ENCODE results near the gene ATP2C1.

ATP2C1 gene

GRCh38 chr3:130895690-130896488, 2.0 kb downstream of the ATP2C1 start:
- DNase-seq: peak; percentile 70

DNA sequence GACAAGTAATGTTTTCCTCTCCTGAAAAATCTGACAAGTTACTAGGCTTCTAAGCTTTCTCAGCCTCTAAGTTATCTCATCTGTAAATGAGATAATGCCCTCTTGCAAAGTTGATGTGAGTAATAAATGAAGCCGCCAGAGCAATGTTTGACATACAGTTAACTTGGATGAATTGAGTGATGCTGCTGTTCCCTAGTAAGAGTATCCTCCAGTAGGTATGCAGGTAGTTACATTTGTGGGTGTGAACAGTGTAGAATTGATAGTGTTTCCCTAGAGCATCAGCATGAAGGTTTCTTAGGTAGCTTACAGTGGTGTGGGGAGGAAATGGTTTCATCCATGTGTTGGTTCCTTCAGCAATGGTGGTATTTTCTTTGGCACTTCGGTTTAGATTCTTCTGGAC, 3.4 kb downstream of the ATP2C1 start:
- no peak for DNase-seq

- DNase-seq: no peak
Measured at GRCh38 chr3:130900959-130901358, 7.1 kb downstream of the ATP2C1 start.

DNA sequence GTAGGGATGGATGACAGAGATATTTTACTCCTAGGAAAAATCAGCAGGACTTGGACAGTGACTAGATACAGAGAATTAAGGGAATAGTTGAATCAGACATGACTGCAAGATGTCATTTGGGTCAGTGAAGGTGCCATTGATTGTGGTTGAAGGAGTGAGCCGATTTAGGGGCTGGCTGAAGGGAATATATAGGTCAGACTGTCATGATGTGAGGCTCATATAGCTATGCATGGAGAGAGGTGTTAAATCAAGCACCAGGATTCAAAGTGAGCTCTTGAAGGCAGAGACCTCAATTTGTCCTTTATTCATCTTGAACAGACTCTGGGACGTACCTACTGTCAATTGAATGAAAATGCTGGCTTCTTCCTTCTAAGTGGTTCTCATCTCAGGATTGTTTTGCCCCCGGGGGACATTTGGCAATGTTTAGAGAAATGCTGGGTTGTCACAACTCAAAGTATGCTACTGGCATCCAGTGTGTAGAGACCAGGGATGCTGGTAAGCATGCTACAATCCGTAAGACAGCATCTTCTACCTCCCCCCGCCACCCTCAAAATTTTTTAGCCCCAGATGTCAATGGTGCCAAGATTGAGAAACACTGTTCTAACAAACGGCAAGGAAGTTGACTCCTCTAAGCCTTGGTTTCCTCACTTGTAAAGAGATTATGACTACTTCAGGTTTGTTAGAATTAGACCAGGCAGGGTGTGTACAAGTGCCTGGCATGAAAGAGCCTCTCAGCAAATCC, 7.8 kb downstream of the ATP2C1 start:
- no peak for DNase-seq

GRCh38 chr3:130903412-130903908, 9.6 kb downstream of the ATP2C1 start:
- no peak for DNase-seq

- DNase-seq: no peak
Measured at GRCh38 chr3:130904491-130904890, 10.6 kb downstream of the ATP2C1 start.

DNA sequence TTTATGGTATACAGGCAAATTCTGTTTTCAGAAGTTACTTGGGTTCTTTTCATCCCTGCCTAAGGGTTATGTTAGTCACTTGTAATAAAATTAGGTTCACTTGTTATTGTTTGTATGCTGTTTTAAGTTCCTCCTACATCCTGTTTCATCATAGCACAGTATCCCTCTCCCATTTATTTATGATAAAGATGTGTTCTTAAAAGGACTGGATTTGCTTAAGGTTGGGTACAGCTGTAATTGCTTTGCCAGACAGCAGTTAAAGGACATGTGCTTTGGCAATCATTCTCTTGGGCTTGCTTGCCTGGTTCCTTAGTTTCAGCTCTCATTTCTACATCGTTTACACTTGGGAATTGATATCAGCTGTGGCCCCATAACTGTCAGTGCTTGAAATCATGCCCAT, 11.7 kb downstream of the ATP2C1 start:
- no peak for DNase-seq

DNA sequence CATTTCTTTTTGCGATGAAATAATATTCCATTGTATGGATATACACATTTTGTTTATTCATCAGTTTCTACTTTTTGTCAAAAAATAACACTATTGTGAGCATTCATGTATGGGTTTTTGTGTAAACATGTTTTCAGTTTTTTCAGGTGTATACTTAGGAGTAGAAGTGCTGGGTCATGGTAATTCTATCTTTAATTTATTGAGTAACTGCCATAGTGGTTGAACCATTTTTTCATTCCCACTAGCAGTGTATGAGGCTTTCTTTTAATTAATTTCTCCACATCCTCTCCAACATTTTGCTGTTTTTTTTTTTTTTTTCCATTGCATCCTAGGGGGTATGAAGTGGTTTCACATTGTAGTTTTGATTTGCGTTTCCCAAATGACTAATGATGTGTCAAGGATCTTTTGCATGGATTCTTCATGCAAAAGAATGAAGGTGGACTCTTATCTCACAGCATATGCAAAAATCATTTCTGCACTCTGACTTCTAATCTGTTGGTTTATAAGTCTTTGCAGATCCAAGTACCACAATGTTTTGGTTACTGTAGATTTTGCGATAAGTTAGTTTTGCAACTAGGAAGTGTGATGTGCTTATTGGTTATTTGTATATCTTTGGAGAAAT, 12.6 kb downstream of the ATP2C1 start:
- DNase-seq: no peak

DNA sequence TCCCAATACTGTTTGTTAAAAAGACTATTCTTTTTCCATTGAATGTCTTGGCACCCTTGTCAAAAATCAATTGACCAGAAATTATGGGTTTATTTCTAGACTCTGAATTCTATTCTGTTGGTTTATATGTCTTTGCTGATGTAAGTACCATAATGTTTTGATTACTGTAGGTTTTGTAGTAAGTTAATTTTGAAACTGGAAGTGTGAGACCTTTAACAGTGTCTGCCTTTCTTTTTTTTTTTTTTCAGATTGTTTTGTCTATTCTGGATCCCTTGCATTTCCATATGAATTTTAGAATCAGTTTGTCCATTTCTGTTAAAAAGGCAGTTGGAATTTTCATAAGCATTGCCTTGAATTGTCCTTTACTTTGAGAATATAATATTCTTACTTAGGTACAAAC, 13.6 kb downstream of the ATP2C1 start:
- DNase-seq: no peak

DNA sequence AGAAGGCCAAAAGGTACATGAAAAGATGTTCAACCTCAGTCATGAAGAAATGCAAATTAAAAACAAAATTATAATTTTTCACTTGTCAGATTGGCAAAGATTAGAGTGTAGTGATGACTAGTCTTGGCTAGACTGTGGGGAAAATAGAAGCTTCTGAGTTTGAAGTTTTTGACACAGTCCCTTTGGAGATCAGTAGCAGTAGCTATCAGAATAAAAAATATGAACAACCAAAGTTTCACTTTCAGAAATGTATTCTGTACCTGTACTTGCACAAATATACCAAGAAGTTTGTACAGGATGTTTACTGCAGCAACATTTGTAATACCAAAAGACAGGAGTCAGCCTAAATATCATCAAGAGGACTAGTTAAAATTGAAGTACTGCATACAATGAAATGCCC, 14.1 kb downstream of the ATP2C1 start:
- DNase-seq: no peak

- DNase-seq: no peak
Measured at GRCh38 chr3:130915567-130916292, 21.8 kb downstream of the ATP2C1 start.

- no peak for DNase-seq
Measured at GRCh38 chr3:130916507-130917167, 22.8 kb downstream of the ATP2C1 start.

DNA sequence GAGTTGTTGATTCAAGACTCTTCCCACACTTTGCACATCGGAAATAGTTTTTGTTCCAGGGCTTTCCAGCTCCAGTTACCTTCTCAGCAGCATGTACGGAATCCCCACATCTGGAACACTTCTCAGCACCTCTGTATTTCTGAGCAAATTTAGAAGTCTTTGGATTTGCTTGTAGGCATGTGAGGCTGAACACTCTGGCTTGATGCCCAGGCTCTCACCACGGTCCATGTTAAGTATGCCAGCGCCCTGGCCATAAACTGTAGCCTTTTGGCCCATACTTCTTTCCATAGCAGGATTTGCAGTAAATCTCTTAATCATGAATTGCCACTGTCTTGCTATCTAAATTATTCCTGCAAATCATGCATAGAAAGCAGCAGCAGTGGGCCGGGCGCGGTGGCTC, 24.4 kb downstream of the ATP2C1 start:
- no peak for DNase-seq

DNA sequence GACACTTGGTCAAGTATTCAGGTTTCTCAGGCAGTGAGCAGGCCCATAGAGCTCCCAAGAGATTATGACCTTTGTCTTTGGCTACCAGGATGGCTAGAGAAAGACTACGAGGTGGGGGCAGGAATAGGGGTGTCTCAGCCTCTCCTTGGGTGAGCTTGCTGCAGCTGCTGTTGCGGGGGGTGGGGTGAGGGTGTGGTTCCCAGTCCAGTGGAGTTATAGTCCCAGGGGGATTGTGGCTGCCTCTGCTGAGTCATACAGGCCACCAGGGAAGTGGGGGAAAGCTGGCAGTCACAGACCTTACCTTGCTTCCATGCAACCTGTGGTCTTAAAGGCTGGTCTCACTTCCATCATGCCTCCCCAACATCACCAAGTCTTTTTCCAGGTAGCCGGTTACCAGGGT, 31.7 kb downstream of the ATP2C1 start:
- peak; percentile 16 for DNase-seq

DNA sequence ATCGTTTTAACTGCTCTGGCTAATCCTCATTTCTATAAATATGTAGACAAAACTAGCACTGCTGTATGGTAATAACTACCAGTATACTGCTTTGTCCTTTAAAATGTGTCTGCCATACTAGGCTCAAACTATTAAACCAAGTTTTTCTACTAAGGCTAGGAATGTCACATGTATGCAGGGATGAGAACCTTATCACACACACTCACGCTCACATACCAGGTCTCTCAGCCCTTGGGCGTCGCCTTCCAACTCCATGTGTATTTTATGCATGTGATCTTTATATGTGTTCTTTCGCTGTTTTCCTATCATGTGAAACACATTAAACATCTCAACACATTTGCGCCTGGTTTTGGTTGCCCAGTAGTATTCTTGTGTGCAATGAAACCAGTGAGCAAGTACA, 32.6 kb downstream of the ATP2C1 start:
- DNase-seq: peak; percentile 34

DNA sequence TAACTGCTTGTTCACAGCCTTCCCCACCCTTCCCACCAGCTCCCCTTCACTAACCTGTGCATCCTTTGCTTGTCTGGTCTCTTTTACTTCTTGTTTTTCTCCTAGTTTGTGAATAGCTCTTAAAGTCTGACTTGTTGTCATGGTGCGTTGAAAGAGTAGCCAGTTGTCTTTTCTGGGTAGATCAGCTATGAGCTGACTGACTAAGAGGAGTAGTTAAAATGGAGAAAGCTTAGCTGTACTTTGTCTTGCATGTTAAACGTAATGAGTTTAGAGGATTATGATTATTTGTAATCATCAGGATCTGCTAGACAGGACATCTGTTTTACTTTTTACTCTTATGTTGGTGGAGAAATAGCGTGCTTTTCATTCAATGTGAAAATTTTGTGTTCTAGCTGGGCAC, 35.9 kb downstream of the ATP2C1 start:
- peak; percentile 21 for DNase-seq

GRCh38 chr3:130932979-130933378, 39.1 kb downstream of the ATP2C1 start:
- no peak for DNase-seq

DNA sequence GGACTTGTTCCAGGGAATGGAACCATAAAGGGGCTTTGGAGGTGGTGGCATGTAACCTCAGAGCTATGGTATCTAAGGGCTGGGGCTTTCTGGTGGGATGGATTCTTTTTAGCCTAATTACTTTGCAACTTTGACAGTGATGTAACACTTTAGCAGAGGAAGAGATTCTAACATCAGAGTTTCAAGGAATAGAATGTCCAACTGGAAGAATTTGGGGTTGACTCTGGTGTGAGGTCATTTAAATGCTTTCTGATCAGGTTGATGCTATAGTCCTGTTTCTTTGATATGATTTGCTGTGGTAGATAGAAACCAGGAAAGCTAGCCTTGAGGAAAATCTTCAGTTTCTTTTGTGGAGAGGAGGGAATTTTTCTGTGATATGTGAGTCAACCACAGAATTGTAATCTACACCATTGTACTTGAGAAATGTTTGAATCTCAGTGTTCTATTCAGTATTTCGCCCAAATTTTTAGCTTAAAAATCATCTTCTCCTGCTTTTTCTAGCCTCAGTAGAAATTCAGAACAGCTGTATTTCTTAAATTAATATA, 40.0 kb downstream of the ATP2C1 start:
- no peak for DNase-seq

DNA sequence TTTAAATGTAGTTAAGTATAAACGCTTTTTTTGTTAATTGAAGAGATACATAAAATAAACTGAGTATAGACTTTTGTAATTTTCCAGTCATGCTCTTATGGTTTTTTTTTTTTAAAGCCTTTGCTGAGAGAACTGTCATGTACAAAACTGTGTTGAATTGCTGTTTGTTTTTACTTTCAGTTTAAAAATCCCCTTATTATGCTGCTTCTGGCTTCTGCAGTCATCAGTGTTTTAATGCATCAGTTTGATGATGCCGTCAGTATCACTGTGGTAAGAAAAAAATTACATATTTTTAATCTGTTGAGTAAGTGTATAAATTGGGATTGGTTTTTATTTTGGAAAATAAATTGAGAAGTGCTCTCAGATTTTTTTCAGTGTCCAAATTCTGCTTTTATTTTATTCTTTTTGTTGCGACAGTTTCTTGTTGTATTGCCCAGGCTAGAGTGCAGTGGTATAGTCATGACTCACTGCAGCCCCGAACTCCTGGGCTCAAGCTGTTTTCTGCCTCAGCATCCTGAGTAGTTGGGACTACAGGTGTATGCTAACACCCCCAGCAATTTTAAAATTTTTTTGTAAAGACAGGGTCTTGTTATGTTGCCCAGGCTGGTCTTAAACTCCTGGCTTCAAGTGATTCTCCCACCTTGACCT, 40.7 kb downstream of the ATP2C1 start:
- no peak for DNase-seq

DNA sequence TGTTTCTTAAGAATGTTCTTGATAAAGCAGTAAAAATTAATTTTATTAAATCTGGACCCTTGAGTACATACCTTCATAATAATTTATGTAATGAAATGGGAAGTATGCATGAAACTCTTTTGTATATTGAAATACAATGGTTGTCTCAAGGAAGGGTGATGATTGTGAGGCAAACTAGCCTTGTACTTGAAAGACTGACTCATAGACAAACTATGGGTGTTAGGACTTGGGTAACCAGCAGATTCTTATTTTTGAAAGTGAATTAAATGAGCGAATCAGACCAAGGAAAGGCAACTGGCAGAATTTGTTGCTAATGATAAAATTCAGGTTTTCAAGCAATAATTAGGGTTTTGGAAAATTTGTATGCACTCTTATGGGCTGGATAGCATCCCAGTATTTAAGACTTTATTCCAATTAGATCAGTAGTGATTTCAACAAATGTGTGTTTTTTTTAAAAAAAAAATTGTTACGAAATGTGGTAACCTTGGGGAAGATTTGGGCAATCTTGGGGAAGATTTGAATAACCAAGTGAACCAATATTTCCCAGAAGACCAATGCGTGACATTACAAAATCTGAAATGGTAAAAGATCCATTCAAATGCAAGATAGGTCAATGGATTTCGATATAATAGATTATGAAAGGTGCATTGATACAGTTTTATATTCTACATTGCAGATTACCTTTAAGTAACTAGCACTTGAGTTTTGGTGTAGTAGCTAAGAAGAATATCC, 42.0 kb downstream of the ATP2C1 start:
- no peak for DNase-seq

- no peak for DNase-seq
Measured at GRCh38 chr3:130939753-130940152, 45.9 kb downstream of the ATP2C1 start.

All from hematopoietic multipotent progenitor cell treated with erythropoietin and hydrocortisone succinate and interleukin-3 and kit ligand, for 8 days (in vitro differentiated cells).